PFSK-1 (cell line): ENCODE data around the gene TCF7.

Source experiments
- FOXP2 ChIP-seq: optimal IDR thresholded peaks from 2 replicates; pipeline ENCODE3; 2011; ENCODE audit warnings: borderline replicate concordance, control low read depth, inconsistent platforms; ENCODE audit not compliant: insufficient read depth; ENCODE audit errors: extremely low read length, extremely low read depth
- POLR2AphosphoS5 ChIP-seq: IDR thresholded peaks from 2 replicates; pipeline ENCODE4 v1.6.1; 2012; ENCODE audit warnings: low read depth, mild to moderate bottlenecking, control low read depth, low read length, moderate library complexity
- REST ChIP-seq, 2 experiments: IDR thresholded peaks; 2 replicates each; pipeline versions ENCODE4 v1.6.1 to v1.8.0; 2011 to 2012; ENCODE audit warnings: low read depth in 2 of 2, low read length in 2 of 2, control low read depth in 1 of 2, inconsistent platforms in 1 of 2, mild to moderate bottlenecking in 1 of 2, moderate library complexity in 1 of 2; ENCODE audit not compliant: insufficient read depth in 1 of 2

GRCh38 chr5:134103397-134103796 is 11.1 kb upstream of the TCF7 start:
- TF ChIP-seq POLR2AphosphoS5 (no peak), FOXP2 (no peak), REST (IDR thresholded peaks at IDR 0.05; ENCODE audit: insufficient read depth in 1 of 2, low read depth in 2 of 2, low read length in 2 of 2) (no peak)
